ENCODE results near the gene ERCC8.

GRCh38 chr5:60851626-60852025 is 93.2 kb downstream of the ERCC8 start:
- TF ChIP-seq, protein P1, sequence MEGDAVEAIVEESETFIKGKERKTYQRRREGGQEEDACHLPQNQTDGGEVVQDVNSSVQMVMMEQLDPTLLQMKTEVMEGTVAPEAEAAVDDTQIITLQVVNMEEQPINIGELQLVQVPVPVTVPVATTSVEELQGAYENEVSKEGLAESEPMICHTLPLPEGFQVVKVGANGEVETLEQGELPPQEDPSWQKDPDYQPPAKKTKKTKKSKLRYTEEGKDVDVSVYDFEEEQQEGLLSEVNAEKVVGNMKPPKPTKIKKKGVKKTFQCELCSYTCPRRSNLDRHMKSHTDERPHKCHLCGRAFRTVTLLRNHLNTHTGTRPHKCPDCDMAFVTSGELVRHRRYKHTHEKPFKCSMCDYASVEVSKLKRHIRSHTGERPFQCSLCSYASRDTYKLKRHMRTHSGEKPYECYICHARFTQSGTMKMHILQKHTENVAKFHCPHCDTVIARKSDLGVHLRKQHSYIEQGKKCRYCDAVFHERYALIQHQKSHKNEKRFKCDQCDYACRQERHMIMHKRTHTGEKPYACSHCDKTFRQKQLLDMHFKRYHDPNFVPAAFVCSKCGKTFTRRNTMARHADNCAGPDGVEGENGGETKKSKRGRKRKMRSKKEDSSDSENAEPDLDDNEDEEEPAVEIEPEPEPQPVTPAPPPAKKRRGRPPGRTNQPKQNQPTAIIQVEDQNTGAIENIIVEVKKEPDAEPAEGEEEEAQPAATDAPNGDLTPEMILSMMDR (IDR thresholded peaks at IDR 0.05 in 8 of 11, conservative IDR thresholded peaks at IDR 0.05 in 3 of 11), result no peak
- TF ChIP-seq POLR2A (IDR thresholded peaks at IDR 0.05), result no peak

Measured in spleen (tissue), 7 donors.